PC-3 (cell line): Measurements from ENCODE around the gene ZMYND11. TPM values are rescaled to one million over a fixed set of nuclear protein-coding genes. Genes with fewer than 3 reads are reported as not detected.
"Not testable (repeated sequence)": the region's sequence is repeated elsewhere in the genome, so short reads cannot be mapped to it uniquely, and the experiment has no call there.

Experiments used
- ATAC-seq: fragments of 200-7000 bp; cut with Tn5 transposase; 2 replicates; pipeline ENCODE4 v1.9.1; 2020; ENCODE audit warnings: mild to moderate bottlenecking, moderate library complexity
- BruUV-seq: library from RNA; stranded (reverse); fragments of 400-500 nt; replicated peaks from 2 replicates; lab custom pipeline; 2021; lab: Mats Ljungman, UMichigan
- CTCF ChIA-PET: fragments of 300-600 bp; sonication (Branson Sonifier 250); formaldehyde crosslinking; loops from one replicate; lab custom pipeline; 2022; ENCODE audit warnings: antibody characterized with exemption; lab: Charles Lee
- POLR2A ChIA-PET: fragments of 300-600 bp; sonication (Branson Sonifier 250); formaldehyde crosslinking; loops from one replicate; lab custom pipeline; 2022; ENCODE audit warnings: antibody characterized with exemption; ENCODE audit not compliant: unreplicated experiment; lab: Charles Lee
- DNase-seq: peaks from one replicate; pipeline ENCODE4 v3.0.0-alpha.2; 2015
- H2AFZ ChIP-seq: fragments of 300-600 bp; sonication (generic); 2 replicates; pipeline ENCODE4 v1.6.0; 2016; ENCODE audit warnings: antibody characterized with exemption, low read length
- H3F3A ChIP-seq: fragments of 300-600 bp; sonication (generic); one replicate; pipeline ENCODE4 v1.6.0; 2017; ENCODE audit warnings: antibody characterized with exemption, low read length, control low read depth, mild to moderate bottlenecking; ENCODE audit not compliant: unreplicated experiment
- H3K27ac ChIP-seq: fragments of 300-600 bp; sonication (generic); 2 replicates; pipeline ENCODE4 v1.5.1; 2016; ENCODE audit warnings: mild to moderate bottlenecking, low read length
- H3K27me3 ChIP-seq: fragments of 300-600 bp; sonication (generic); 2 replicates; pipeline ENCODE4 v1.6.1; 2016; ENCODE audit warnings: low read length, mixed read lengths
- H3K36me3 ChIP-seq: fragments of 300-600 bp; sonication (generic); 2 replicates; pipeline ENCODE4 v1.6.1; 2016; ENCODE audit warnings: low read depth, mixed run types, low read length, mixed read lengths
- H3K4me1 ChIP-seq: fragments of 300-600 bp; sonication (generic); 2 replicates; pipeline ENCODE4 v1.5.1; 2016; ENCODE audit warnings: low read length; ENCODE audit not compliant: insufficient read depth
- H3K4me2 ChIP-seq: fragments of 300-600 bp; sonication (generic); 2 replicates; pipeline ENCODE4 v1.6.0; 2016; ENCODE audit warnings: low read length
- H3K4me3 ChIP-seq: fragments of 300-600 bp; sonication (generic); 2 replicates; pipeline ENCODE4 v1.5.1; 2016; ENCODE audit warnings: mild to moderate bottlenecking, low read length, mixed read lengths
- H3K79me2 ChIP-seq: fragments of 300-600 bp; sonication (generic); 2 replicates; pipeline ENCODE4 v1.6.1; 2017; ENCODE audit warnings: low read length, mixed read lengths
- H3K9ac ChIP-seq: fragments of 300-600 bp; sonication (generic); 2 replicates; pipeline ENCODE4 v1.6.0; 2016; ENCODE audit warnings: mild to moderate bottlenecking, low read length
- H3K9me2 ChIP-seq: fragments of 300-600 bp; sonication (generic); replicated peaks from 2 replicates; pipeline ENCODE4 v1.6.1; 2016; ENCODE audit warnings: mixed run types, low read length, mixed read lengths
- H3K9me3 ChIP-seq: fragments of 300-600 bp; sonication (generic); 2 replicates; pipeline ENCODE4 v1.6.1; 2016; ENCODE audit warnings: low read length, mixed read lengths
- H4K20me1 ChIP-seq: fragments of 300-600 bp; sonication (generic); 2 replicates; pipeline ENCODE4 v1.6.1; 2016; ENCODE audit warnings: low read length, mixed read lengths
- CTCF ChIP-seq: fragments of 300-600 bp; sonication (generic); conservative IDR thresholded peaks from 2 replicates; pipeline ENCODE4 v1.5.1; 2017; ENCODE audit warnings: antibody characterized with exemption, low read depth, mild to moderate bottlenecking, low read length
- EZH2 ChIP-seq: fragments of 300-600 bp; sonication (generic); IDR thresholded peaks from one replicate; pipeline ENCODE4 v1.6.1; 2017; ENCODE audit warnings: antibody characterized with exemption, mild to moderate bottlenecking, low read length; ENCODE audit not compliant: unreplicated experiment
- EZH2phosphoT487 ChIP-seq: fragments of 300-600 bp; sonication (generic); IDR thresholded peaks from 2 replicates; pipeline ENCODE4 v1.6.1; 2018; ENCODE audit warnings: mild to moderate bottlenecking, antibody characterized with exemption, low read length, borderline replicate concordance
- intact Hi-C: fragments of 100-400 bp; cut with micrococcal nuclease; formaldehyde crosslinking; loops from 2 replicates; pipeline ENCODE4 v1.9.0; 2023
- total RNA-seq: library from RNA; depleted of rRNA; stranded (reverse); fragments of >200 nt; gene quantifications from 2 replicates; pipeline ENCODE4 v1.2.3, GENCODE V29; 2014

Gene ZMYND11
- total RNA-seq, 1 experiment from 2014 or later, result 17.1 TPM

GRCh38 chr10:248307-248706 is 113.1 kb downstream of the ZMYND11 start:
- H3K36me3 ChIP-seq, result no peaks in the 10 kb centered on the region
- TF ChIP-seq EZH2 (no peak), CTCF (no peak), EZH2phosphoT487 (no peak)

GRCh38 chr10:251982-252582 is 116.8 kb downstream of the ZMYND11 start:
- CTCF ChIA-PET, result no interaction called here
- H3K4me1 ChIP-seq, result no peaks in the 10 kb centered on the region
- H3K27me3 ChIP-seq, result no peaks in the 10 kb centered on the region
- no peak overlapping the region for H3K9ac ChIP-seq
- no peaks in the 10 kb centered on the region for H3K36me3 ChIP-seq
- no peak overlapping the region for H3K4me3 ChIP-seq
- ATAC-seq (no peak), DNase-seq (no peak)
- no peak overlapping the region for H3K27ac ChIP-seq
- H3K4me2 ChIP-seq, result no peak overlapping the region
- no peak overlapping the region for H2AFZ ChIP-seq
- H3K9me3 ChIP-seq, result no peaks in the 10 kb centered on the region
- no peaks in the 10 kb centered on the region for H3K79me2 ChIP-seq
- intact Hi-C loops, result no loop called here
- POLR2A ChIA-PET, result no interaction called here
- no peaks in the 10 kb centered on the region for H4K20me1 ChIP-seq
- TF ChIP-seq EZH2phosphoT487, result no peak
- TF ChIP-seq EZH2, result no peak
- TF ChIP-seq CTCF, result no peak
- no peaks in the 10 kb centered on the region for H3F3A ChIP-seq
- no peaks in the 10 kb centered on the region for H3K9me2 ChIP-seq
- BruUV-seq, result no TSS peak

More at GRCh38 chr10:248307-248706, 113.1 kb downstream of the ZMYND11 start:
- Histone ChIP-seq H3K9ac (no peak overlapping the region), H3K27ac (no peak overlapping the region), H3K4me3 (no peak overlapping the region), H3K27me3 (no peaks in the 10 kb centered on the region), H3F3A (no peaks in the 10 kb centered on the region), H3K9me2 (no peaks in the 10 kb centered on the region), H3K4me1 (no peaks in the 10 kb centered on the region), H3K9me3 (no peaks in the 10 kb centered on the region), H3K4me2 (no peak overlapping the region), H3K79me2 (no peaks in the 10 kb centered on the region), H4K20me1 (no peaks in the 10 kb centered on the region), H2AFZ (no peak overlapping the region)
- ATAC-seq (no peak), DNase-seq (no peak)
- CTCF ChIA-PET, result no interaction called here
- POLR2A ChIA-PET, result no interaction called here
- BruUV-seq, result no TSS peak
- intact Hi-C loops, result no loop called here

GRCh38 chr10:260819-261429 is 125.7 kb downstream of the ZMYND11 start:
- no peaks in the 10 kb centered on the region for H3K79me2 ChIP-seq
- no TSS peak for BruUV-seq
- TF ChIP-seq CTCF, result no peak
- no peak for TF ChIP-seq EZH2phosphoT487
- ChIA-PET POLR2A (no interaction called here), CTCF (no interaction called here)
- H3K4me2 ChIP-seq, result no peak overlapping the region
- peaks cover 4% of the 10 kb centered on the region for H3F3A ChIP-seq
- H3K27me3 ChIP-seq, result no peaks in the 10 kb centered on the region
- no peaks in the 10 kb centered on the region for H3K9me2 ChIP-seq
- no peaks in the 10 kb centered on the region for H4K20me1 ChIP-seq
- no peak overlapping the region for H3K27ac ChIP-seq
- H3K4me1 ChIP-seq, result peaks cover 5% of the 10 kb centered on the region; the same call in 1 of the 2 replicates
- H3K36me3 ChIP-seq, result no peaks in the 10 kb centered on the region
- no peak overlapping the region for H3K4me3 ChIP-seq
- H3K9ac ChIP-seq, result no peak overlapping the region
- H2AFZ ChIP-seq, result no peak overlapping the region
- DNase-seq (no peak), ATAC-seq (no peak)
- intact Hi-C loops, result no loop called here
- H3K9me3 ChIP-seq, result no peaks in the 10 kb centered on the region

GRCh38 chr10:264160-265073 is 129.2 kb downstream of the ZMYND11 start:
- Histone ChIP-seq H3K9ac (peak overlapping the region; percentile 15; the same call in 1 of the 2 replicates), H3K27ac (peak overlapping the region; percentile 90)
- peak; percentile 60 for DNase-seq
- H3F3A ChIP-seq, POLR2A ChIA-PET, H4K20me1 ChIP-seq, CTCF ChIA-PET, H3K4me1 ChIP-seq, H3K9me3 ChIP-seq, H3K27me3 ChIP-seq, H3K4me3 ChIP-seq, intact Hi-C loops, BruUV-seq, H3K36me3 ChIP-seq, H3K4me2 ChIP-seq, H3K79me2 ChIP-seq, H3K9me2 ChIP-seq, H2AFZ ChIP-seq: not testable (repeated sequence)
- ATAC-seq, result peak; percentile 70
